Large intestine (tissue), 12 donors: ENCODE measurements around the gene KRTAP10-5. TPM values are rescaled to one million over a fixed set of nuclear protein-coding genes. Genes with fewer than 3 reads are reported as not detected.
"Not testable (repeated sequence)": the region's sequence is repeated elsewhere in the genome, so short reads cannot be mapped to it uniquely, and the experiment has no call there.

Experiments used
- DNase-seq, 2 donors: peaks; one replicate each; pipeline versions ENCODE4 v3.0.0 to v3.0.0-alpha.2; 2013
- H3K27ac ChIP-seq: one replicate; pipeline ENCODE4 v1.5.1; 2013; ENCODE audit warnings: low read length
- H3K27me3 ChIP-seq: 2 replicates; pipeline ENCODE4 v1.6.1; 2013; ENCODE audit warnings: low read length; ENCODE audit not compliant: control insufficient read depth, insufficient read depth
- H3K36me3 ChIP-seq: 2 replicates; pipeline ENCODE4 v1.6.1; 2013; ENCODE audit warnings: low read length; ENCODE audit not compliant: control insufficient read depth, insufficient read depth
- H3K4me1 ChIP-seq: one replicate; pipeline ENCODE4 v1.6.1; 2013; ENCODE audit warnings: low read length; ENCODE audit not compliant: control insufficient read depth, insufficient read depth
- H3K4me3 ChIP-seq: one replicate; pipeline ENCODE4 v1.5.1; 2013; ENCODE audit warnings: low read length
- H3K9me3 ChIP-seq: one replicate; pipeline ENCODE4 v1.6.1; 2013; ENCODE audit warnings: mild to moderate bottlenecking, low read depth, low read length, moderate library complexity; ENCODE audit not compliant: control insufficient read depth
- WGBS: methylation state at CpG from one replicate; pipeline ENCODE4 v1.1.5; 2013; ENCODE audit warnings: low lambda C conversion rate; ENCODE audit not compliant: insufficient coverage; 5-methylcytosine and 5-hydroxymethylcytosine counted together
- long read RNA-seq, 11 donors: transcript quantifications; one replicate each; lab custom pipeline, GENCODE V29; 2026
- polyA plus RNA-seq: library from polyadenylated mRNA; unstranded; fragments of 120-200 nt; gene quantifications from one replicate; pipeline ENCODE4 v1.2.1, GENCODE V29; 2013

KRTAP10-5 gene, protein sequence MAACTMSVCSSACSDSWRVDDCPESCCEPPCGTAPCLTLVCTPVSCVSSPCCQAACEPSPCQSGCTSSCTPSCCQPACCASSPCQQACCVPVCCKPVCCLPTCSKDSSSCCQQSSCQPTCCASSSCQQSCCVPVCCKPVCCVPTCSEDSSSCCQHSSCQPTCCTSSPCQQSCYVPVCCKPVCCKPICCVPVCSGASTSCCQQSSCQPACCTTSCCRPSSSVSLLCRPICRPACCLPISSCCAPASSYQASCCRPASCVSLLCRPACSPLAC
- polyA plus RNA-seq = not detected
- long read RNA-seq, donor 1 = 0 reads
- long read RNA-seq, donor 2 = 0 reads
- long read RNA-seq, donor 3 = 0 reads
- long read RNA-seq, donor 4 = 0 reads
- long read RNA-seq, donor 5 = 0 reads
- long read RNA-seq, donor 6 = 0 reads
- long read RNA-seq, donor 7 = 0 reads
- long read RNA-seq, donor 8 = 0 reads
- long read RNA-seq, donor 9 = 0 reads
- long read RNA-seq, donor 10 = 0 reads
- long read RNA-seq, donor 11 = 0 reads

- DNase-seq, H3K36me3 ChIP-seq, H3K4me3 ChIP-seq, H3K27ac ChIP-seq, H3K27me3 ChIP-seq, H3K4me1 ChIP-seq: not testable (repeated sequence)
- peaks cover 21% of the 10 kb centered on the region for H3K9me3 ChIP-seq
- no CpG with 5 or more reads among the region's 19 CpGs for WGBS
Observed at GRCh38 chr21:44580231-44580821, at the start of gene KRTAP10-5. TSS of gene KRTAP10-5 (minus strand) at chr21:44580604. CDS start at chr21:44580578, 26 bp downstream.

GRCh38 chr21:44628707-44629391 is 48.4 kb upstream of the KRTAP10-5 start:
- H3K4me1 ChIP-seq = no peaks in the 10 kb centered on the region
- no peak overlapping the region for H3K4me3 ChIP-seq
- H3K27me3 ChIP-seq = peaks cover 4% of the 10 kb centered on the region
- H3K9me3 ChIP-seq = peaks cover 15% of the 10 kb centered on the region
- no peak for DNase-seq
- no CpG with 5 or more reads among the region's 18 CpGs for WGBS
- H3K27ac ChIP-seq = no peak overlapping the region
- H3K36me3 ChIP-seq = no peaks in the 10 kb centered on the region

- H3K4me1 ChIP-seq, H3K36me3 ChIP-seq, DNase-seq, H3K27me3 ChIP-seq, H3K27ac ChIP-seq, H3K4me3 ChIP-seq: not testable (repeated sequence)
- WGBS = no CpG with 5 or more reads among the region's 15 CpGs
- peaks cover 15% of the 10 kb centered on the region for H3K9me3 ChIP-seq
Observed at GRCh38 chr21:44627831-44628233, 47.4 kb upstream of the KRTAP10-5 start.

DNA sequence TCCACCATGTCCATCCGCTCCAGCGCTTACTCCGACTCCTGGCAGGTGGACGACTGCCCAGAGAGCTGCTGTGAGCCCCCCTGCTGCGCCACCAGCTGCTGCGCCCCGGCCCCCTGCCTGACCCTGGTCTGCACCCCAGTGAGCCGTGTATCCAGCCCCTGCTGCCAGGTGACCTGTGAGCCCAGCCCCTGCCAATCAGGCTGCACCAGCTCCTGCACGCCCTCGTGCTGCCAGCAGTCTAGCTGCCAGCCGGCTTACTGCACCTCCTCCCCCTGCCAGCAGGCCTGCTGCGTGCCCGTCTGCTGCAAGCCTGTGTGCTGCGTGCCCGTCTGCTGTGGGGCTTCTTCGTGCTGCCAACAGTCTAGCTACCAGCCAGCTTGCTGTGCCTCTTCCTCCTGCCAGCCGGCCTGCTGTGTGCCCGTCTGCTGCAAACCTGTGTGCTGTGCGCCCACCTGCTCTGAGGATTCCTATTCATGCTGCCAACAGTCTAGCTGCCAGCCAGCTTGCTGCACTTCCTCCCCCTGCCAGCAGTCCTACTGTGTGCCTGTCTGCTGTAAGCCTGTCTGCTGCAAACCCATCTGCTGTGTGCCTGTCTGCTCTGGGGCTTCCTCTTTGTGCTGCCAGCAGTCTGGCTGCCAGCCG is 46.9 kb upstream of the KRTAP10-5 start:
- not testable (repeated sequence) for DNase-seq, H3K36me3 ChIP-seq, H3K27ac ChIP-seq, H3K27me3 ChIP-seq, H3K4me1 ChIP-seq, H3K4me3 ChIP-seq
- peaks cover 15% of the 10 kb centered on the region for H3K9me3 ChIP-seq
- no CpG with 5 or more reads among the region's 20 CpGs for WGBS

DNA sequence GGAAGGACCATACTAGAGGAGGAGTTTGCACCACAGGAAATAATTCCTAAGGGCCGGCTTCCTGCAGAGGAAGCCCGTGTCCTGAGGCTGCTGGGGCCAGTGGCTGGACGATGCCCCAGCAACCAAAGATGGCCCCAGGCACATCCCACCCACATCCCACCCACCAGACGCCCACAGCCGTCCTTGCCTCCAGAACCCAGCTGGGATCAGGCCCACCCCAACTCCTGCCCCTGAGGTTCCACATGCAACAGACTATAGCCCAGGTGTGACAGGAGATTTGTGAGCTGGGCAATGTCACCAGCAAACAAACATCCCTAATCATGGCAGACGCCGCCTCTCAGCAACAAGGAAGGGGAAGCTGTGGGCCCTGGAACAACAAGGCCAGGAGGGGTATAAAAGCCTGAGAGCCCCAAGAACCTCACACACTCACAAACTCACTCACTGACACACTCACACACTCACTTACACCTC is 46.3 kb upstream of the KRTAP10-5 start, which contains the start of gene KRTAP10-9:
Gene KRTAP10-9 (plus strand): TSS at position 421 of the 471 bp plus-strand sequence. CDS start 79 bp downstream, outside the sequence.
- Histone ChIP-seq H3K4me3 (no peak within 1 kb of the TSS), H3K27ac (no peak within 1 kb of the TSS), H3K4me1 (no peaks in the 10 kb centered on the region), H3K27me3 (peaks cover 4% of the 10 kb centered on the region), H3K9me3 (peaks cover 13% of the 10 kb centered on the region), H3K36me3 (no peaks in the 10 kb centered on the region)
- WGBS = no CpG with 5 or more reads among the region's 7 CpGs
- no peak for DNase-seq

- DNase-seq = no peak
- H3K4me3 ChIP-seq = no peak overlapping the region
- peaks cover 9% of the 10 kb centered on the region for H3K9me3 ChIP-seq
- no peaks in the 10 kb centered on the region for H3K4me1 ChIP-seq
- WGBS = no CpG with 5 or more reads among the region's 10 CpGs
- H3K36me3 ChIP-seq = no peaks in the 10 kb centered on the region
- peaks cover 4% of the 10 kb centered on the region for H3K27me3 ChIP-seq
- no peak overlapping the region for H3K27ac ChIP-seq
Observed at GRCh38 chr21:44626262-44626661, 45.9 kb upstream of the KRTAP10-5 start.

DNA sequence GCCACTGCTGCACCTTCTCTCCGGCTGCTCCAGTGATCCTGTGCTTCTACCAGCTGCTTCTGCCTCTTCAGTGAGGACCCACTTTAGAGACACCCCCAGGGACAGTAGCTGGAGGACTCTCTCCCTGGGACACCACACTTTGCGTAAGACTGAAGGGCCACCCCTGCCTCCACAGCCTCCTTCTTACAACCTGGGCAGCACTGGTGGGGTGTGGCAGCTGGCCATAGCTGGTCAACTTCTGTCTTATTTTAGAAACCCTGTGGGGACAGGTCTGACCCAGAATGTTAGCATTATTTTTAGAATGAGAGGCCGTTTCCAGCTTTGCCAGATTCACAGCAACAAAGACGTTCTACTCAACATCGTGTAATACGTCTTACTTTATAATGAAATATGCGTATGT is 45.4 kb upstream of the KRTAP10-5 start:
- Histone ChIP-seq H3K27ac (no peak overlapping the region), H3K4me3 (no peak overlapping the region), H3K27me3 (peaks cover 4% of the 10 kb centered on the region), H3K4me1 (no peaks in the 10 kb centered on the region), H3K36me3 (no peaks in the 10 kb centered on the region), H3K9me3 (peaks cover 7% of the 10 kb centered on the region)
- no peak for DNase-seq
- 97% methylated on average over 5 of the region's 7 CpGs for WGBS

- no peak for DNase-seq
Observed at GRCh38 chr21:44623575-44623974, 43.2 kb upstream of the KRTAP10-5 start.

GRCh38 chr21:44619886-44620285 is 39.5 kb upstream of the KRTAP10-5 start:
- 66% methylated on average over 2 of the region's 6 CpGs for WGBS
- H3K9me3 ChIP-seq = peaks cover 3% of the 10 kb centered on the region
- H3K27me3 ChIP-seq = no peaks in the 10 kb centered on the region

More at GRCh38 chr21:44623575-44623974, 43.2 kb upstream of the KRTAP10-5 start:
- Histone ChIP-seq H3K27me3 (peaks cover 4% of the 10 kb centered on the region), H3K4me3 (no peak overlapping the region), H3K36me3 (no peaks in the 10 kb centered on the region), H3K4me1 (no peaks in the 10 kb centered on the region), H3K9me3 (peaks cover 3% of the 10 kb centered on the region), H3K27ac (no peak overlapping the region)

GRCh38 chr21:44618909-44619308 is 38.5 kb upstream of the KRTAP10-5 start:
- no peaks in the 10 kb centered on the region for H3K36me3 ChIP-seq
- peaks cover 3% of the 10 kb centered on the region for H3K9me3 ChIP-seq
- no peak for DNase-seq
- WGBS = 100% methylated on average over 1 of the region's 3 CpGs
- no peaks in the 10 kb centered on the region for H3K4me1 ChIP-seq
- H3K27me3 ChIP-seq = no peaks in the 10 kb centered on the region
- no peak overlapping the region for H3K27ac ChIP-seq
- no peak overlapping the region for H3K4me3 ChIP-seq

More at GRCh38 chr21:44619886-44620285, 39.5 kb upstream of the KRTAP10-5 start:
- Histone ChIP-seq H3K4me1 (no peaks in the 10 kb centered on the region), H3K36me3 (no peaks in the 10 kb centered on the region), H3K4me3 (no peak overlapping the region), H3K27ac (no peak overlapping the region)
- no peak for DNase-seq
